Ovary (tissue), 9 donors: ENCODE data around the gene RNASE12. TPM values are rescaled to one million over a fixed set of nuclear protein-coding genes. Genes with fewer than 3 reads are reported as not detected.

ENCODE experiments used
- DNase-seq, 5 donors: peaks; one replicate each; pipeline ENCODE4 v3.0.0-alpha.2; 2019 to 2020
- H3K27ac ChIP-seq, 2 donors: fragments of 200-600 bp; one replicate each; pipeline versions ENCODE4 v1.5.1 to v1.8.0; 2019 to 2022
- H3K27me3 ChIP-seq: fragments of 200-600 bp; one replicate; pipeline ENCODE4 v1.8.0; 2022
- H3K36me3 ChIP-seq: fragments of 200-600 bp; sonication (generic); one replicate; pipeline ENCODE4 v1.5.1; 2019
- H3K4me1 ChIP-seq: one replicate; pipeline ENCODE4 v1.8.1; 2013; ENCODE audit warnings: mild to moderate bottlenecking, moderate library complexity; ENCODE audit not compliant: insufficient read depth
- H3K4me3 ChIP-seq: fragments of 200-600 bp; sonication (generic); one replicate; pipeline ENCODE4 v1.5.1; 2017
- H3K9me3 ChIP-seq, 2 donors: fragments of 200-600 bp in 1 of 2; sonication (generic) in 1 of 2; one replicate each; pipeline versions ENCODE4 v1.5.1 to v1.8.1; 2013 to 2019; ENCODE audit warnings: mild to moderate bottlenecking in 1 of 2, moderate library complexity in 1 of 2
- EP300 ChIP-seq: sonication (generic); formaldehyde crosslinking; IDR thresholded peaks from one replicate; pipeline ENCODE4 v1.6.1; 2017; ENCODE audit warnings: antibody characterized with exemption
- POLR2A ChIP-seq: fragments of 450-650 bp; IDR thresholded peaks from one replicate; pipeline ENCODE4 v1.6.1; 2017; ENCODE audit warnings: antibody characterized with exemption, mild to moderate bottlenecking, moderate library complexity
- WGBS, 3 donors: extraction: QIAGEN DNeasy Blood & Tissue Kit in 1 of 3; methylation state at CpG; one replicate each; pipeline versions ENCODE4 v1.1.5 to v1.1.7; 2013 to 2017; 5-methylcytosine and 5-hydroxymethylcytosine counted together
- intact Hi-C, 4 donors: fragments of 100-400 bp; cut with DNase I; formaldehyde crosslinking; loops; one replicate each; pipeline versions ENCODE4 v1.11.0 to v1.15.1; 2022 to 2023
- polyA plus RNA-seq, 2 donors: library from polyadenylated mRNA; stranded (reverse); fragments of 200-250 nt in 1 of 2; fragments of 350-450 nt in 1 of 2; fragmentation: Illumina TruSeq in 1 of 2; extraction: RNeasy Lipid Tissue Mini Kit (QIAGEN cat#74804) in 1 of 2; gene quantifications; one replicate each; pipeline ENCODE4 v1.2.3, GENCODE V29; 2013 to 2014
- total RNA-seq, 7 donors: library from RNA; depleted of rRNA in 2 of 7; stranded (reverse); fragments of >200 nt in 2 of 7; fragmentation: NEBNext Ultra II Directional in 3 of 7; extraction: Animal tissue kit (Norgen Biotek cat#: 25700) in 3 of 7; gene quantifications; one replicate each; pipeline versions ENCODE4 v1.1.0 to v1.2.4, GENCODE V29; 2016 to 2023
- TF ChIP-seq, protein P1 (sequence below), 3 donors: fragments of 450-650 bp in 2 of 3; fragments of 200-600 bp in 1 of 3; IDR thresholded peaks; one replicate each; pipeline versions ENCODE4 v1.5.1 to v1.8.0; 2016 to 2022; ENCODE audit warnings: antibody characterized with exemption in 3 of 3, mild to moderate bottlenecking in 1 of 3
- donor health status: DM: no; HTN: no; CAD: no; lungs with moderate emphysema.
- donor health status: DM: no; HTN: no; CAD: no.
- donor health status: Bipolar disorder and iron deficiency.
- donor health status: DM: yes; HTN: yes; CAD: no.
- donor health status: DM: no; HTN: no; CAD: no.
- donor health status: DM: yes; HTN: yes; CAD: no.

Gene RNASE12
- total and polyA plus RNA-seq, 9 donors, result not detected

DNA sequence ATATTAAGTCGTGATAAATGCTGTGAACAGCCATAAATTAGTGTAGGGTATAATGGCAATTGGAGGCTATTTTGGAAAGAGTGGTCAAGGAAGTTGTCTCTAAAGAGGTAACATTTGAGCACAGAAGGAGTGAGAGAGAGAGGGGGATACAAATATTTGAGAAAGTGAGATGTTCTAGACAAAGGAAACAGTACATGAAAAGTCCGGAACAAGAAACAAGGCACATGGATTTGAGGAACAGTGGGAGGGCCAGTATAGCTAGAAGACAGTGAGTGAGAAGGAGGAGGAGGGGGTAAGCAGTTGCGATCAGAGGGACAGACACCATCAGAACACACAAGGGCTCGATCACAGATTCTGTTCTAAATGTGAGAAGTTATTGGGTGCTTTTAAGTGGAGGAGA lies 20.1 kb upstream of the RNASE12 start:
- Histone ChIP-seq H3K27me3 (no peaks in the 10 kb centered on the region), H3K36me3 (no peaks in the 10 kb centered on the region), H3K27ac (no peak overlapping the region), H3K4me3 (no peak overlapping the region), H3K4me1 (no peaks in the 10 kb centered on the region), H3K9me3 (no peaks in the 10 kb centered on the region)
- intact Hi-C loops, result loop anchor here in 3 of 4 donors (5.0 kb wide), 3 partner anchors 71 to 269 kb away; partner anchors contain the start of genes RNASE4 (in 2 of the 3), PARP2 (in 1 of the 3) and TEP1 (in 1 of the 3)
- DNase-seq, result no peak
- WGBS, 3 donors, result 41 to 53% (median 48%) methylated on average over 4 of the region's 4 CpGs
- TF ChIP-seq POLR2A, result no peak
- TF ChIP-seq, protein P1, sequence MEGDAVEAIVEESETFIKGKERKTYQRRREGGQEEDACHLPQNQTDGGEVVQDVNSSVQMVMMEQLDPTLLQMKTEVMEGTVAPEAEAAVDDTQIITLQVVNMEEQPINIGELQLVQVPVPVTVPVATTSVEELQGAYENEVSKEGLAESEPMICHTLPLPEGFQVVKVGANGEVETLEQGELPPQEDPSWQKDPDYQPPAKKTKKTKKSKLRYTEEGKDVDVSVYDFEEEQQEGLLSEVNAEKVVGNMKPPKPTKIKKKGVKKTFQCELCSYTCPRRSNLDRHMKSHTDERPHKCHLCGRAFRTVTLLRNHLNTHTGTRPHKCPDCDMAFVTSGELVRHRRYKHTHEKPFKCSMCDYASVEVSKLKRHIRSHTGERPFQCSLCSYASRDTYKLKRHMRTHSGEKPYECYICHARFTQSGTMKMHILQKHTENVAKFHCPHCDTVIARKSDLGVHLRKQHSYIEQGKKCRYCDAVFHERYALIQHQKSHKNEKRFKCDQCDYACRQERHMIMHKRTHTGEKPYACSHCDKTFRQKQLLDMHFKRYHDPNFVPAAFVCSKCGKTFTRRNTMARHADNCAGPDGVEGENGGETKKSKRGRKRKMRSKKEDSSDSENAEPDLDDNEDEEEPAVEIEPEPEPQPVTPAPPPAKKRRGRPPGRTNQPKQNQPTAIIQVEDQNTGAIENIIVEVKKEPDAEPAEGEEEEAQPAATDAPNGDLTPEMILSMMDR (IDR thresholded peaks at IDR 0.05), result no peak
- TF ChIP-seq EP300, result no peak

DNA sequence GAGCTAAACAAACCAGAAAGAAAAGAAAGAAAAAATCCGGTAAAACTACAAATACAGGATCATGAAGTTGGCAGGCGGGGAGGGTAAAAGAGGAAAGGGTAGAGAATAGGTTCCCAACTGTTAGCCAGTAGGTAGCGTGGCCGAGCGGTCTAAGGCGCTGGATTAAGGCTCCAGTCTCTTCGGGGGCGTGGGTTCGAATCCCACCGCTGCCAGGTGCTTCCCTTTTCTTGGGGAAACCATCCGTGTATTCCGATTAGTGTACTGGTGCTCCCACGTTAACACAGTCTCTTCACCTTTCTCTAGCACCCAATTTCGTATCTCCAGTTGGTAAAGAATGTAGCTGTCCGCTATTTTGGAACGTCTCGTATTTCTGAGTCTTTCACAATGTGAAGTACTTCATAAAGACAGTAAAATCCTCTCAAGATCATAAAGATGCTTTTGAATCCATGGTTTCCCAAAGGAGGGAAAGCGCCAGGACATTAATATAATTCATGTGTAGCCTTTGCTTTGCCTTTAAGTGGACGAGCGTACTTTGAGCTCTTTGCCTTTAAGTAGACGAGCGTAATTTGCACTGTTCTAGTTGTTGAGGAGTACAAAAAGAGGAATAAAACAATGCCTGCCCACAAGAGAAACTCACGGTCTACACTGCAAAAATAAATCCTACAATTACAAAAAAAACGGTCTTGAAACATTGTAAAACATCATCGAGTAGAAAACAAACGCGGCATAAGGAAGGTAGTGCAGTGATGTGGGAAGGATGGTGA lies 19.0 kb upstream of the RNASE12 start:
- WGBS, 3 donors, result 4 to 5% (median 5%) methylated on average over 27 of the region's 27 CpGs
- intact Hi-C loops, result loop anchor here in 3 of 4 donors (5.0 kb wide), 3 partner anchors 72 to 268 kb away; partner anchors contain the start of genes RNASE4 (in 2 of the 3), PARP2 (in 1 of the 3) and TEP1 (in 1 of the 3)
- H3K4me1 ChIP-seq, result no peaks in the 10 kb centered on the region
- no peaks in the 10 kb centered on the region for H3K27me3 ChIP-seq
- H3K4me3 ChIP-seq, result peak overlapping the region; percentile 93
- peak overlapping the region; percentile 64 to 75 for H3K27ac ChIP-seq
- peak; percentile 80 to 89 (median 89) for DNase-seq
- TF ChIP-seq EP300 (no peak), POLR2A (no peak)
- TF ChIP-seq, protein P1 (IDR thresholded peaks at IDR 0.05), result no peak
- no peaks in the 10 kb centered on the region for H3K9me3 ChIP-seq
- H3K36me3 ChIP-seq, result no peaks in the 10 kb centered on the region

DNA sequence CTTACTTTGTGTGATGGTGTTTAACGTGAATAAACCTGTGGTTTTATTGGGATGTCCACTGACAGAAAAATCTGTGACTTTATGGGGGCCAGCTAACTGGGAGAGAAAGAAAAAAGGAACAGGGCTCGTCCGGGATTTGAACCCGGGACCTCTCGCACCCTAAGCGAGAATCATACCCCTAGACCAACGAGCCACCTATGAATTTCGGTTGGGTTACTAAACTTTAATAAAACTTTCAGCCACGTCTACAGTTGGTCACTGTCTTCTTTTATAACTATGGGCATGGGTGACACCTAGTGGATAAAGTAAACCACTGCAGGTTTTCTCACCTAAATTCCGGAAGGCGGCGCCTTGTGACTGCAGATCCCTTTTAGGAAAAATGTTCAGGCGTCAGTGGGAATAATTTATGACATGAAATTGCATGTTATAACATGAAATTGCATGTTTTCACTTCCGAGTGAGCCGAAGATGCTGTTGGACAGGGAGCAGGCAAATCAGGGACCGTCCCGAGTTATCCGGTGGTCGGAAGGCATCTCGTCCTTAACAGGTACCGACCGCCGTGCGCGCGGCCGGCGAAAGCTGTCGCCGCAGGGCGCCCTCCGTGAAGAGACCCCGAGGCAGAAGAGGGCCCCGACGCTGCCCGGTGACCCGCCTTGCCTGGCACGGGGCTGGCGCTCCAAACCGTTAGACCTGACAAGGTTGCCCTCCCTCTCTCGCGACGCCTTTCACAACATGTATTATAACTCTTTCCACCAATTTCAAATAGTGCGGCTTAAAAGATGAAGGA lies 18.2 kb upstream of the RNASE12 start:
- Histone ChIP-seq H3K27ac (peak overlapping the region; percentile 64 to 75), H3K36me3 (no peaks in the 10 kb centered on the region), H3K27me3 (no peaks in the 10 kb centered on the region), H3K4me1 (no peaks in the 10 kb centered on the region), H3K4me3 (peak overlapping the region; percentile 93), H3K9me3 (no peaks in the 10 kb centered on the region)
- peak; percentile 53 to 82 (median 70) for DNase-seq
- TF ChIP-seq EP300, result no peak
- TF ChIP-seq, protein P1 (IDR thresholded peaks at IDR 0.05), result peak; percentile 84 to 96 (median 90)
- WGBS, 3 donors, result 0 to 1% (median 1%) methylated on average over 44 of the region's 44 CpGs
- intact Hi-C loops, result loop anchor here (5.0 kb wide), 4 partner anchors 73 to 282 kb away; partner anchors contain the start of genes RNASE4 (in 2 of the 4), PARP2 (in 1 of the 4) and TEP1 (in 1 of the 4)

DNA sequence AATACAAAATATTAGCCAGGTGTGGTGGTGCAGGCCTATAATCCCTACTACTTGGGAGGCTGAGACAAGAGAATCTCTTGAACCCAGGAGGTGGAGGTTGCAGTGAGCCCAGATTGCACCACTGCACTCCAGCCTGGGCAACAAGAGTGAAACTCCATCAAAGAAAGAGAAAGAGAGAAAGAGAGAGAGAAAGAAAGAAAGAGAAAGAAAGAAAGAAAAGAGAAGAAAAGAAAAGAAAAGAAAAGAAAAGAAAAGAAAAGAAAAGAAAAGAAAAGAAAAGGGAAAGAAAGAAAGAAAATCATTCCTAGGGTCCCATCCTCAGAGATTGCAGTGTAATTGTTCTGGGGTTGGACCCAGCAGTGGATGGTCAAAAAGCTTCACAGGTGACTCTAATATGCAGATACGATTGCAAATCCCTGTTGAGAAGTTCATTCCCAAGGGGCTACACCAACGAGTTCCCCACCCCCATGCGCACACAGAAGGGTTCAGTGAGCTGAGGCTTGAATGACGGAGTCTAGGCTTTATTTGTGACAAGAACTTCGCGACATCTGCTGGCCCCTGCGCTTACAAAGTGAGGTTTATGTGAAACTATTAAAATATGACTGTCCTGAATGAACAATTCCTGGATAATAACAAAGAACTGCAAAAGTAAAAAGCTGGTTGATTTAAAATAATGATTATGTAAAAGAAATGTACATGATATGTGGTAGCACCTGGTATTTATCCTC lies 17.4 kb upstream of the RNASE12 start:
- intact Hi-C loops, result loop anchor here in 3 of 4 donors (5.0 kb wide), 1 partner anchor 281 kb away; no protein-coding TSS in a partner anchor
- TF ChIP-seq, protein P1 (IDR thresholded peaks at IDR 0.05), result no peak
- TF ChIP-seq POLR2A (no peak), EP300 (no peak)
- no peak for DNase-seq
- H3K4me1 ChIP-seq, result no peaks in the 10 kb centered on the region
- H3K27ac ChIP-seq, result no peak overlapping the region
- WGBS, 3 donors, result 54 to 69% (median 60%) methylated on average over 7 of the region's 7 CpGs
- no peak overlapping the region for H3K4me3 ChIP-seq
- no peaks in the 10 kb centered on the region for H3K27me3 ChIP-seq
- H3K36me3 ChIP-seq, result no peaks in the 10 kb centered on the region
- H3K9me3 ChIP-seq, result no peaks in the 10 kb centered on the region
